IMR-90 (cell line): ENCODE data around the gene ORM1. TPM values are rescaled to one million over a fixed set of nuclear protein-coding genes. Genes with fewer than 3 reads are reported as not detected.

ENCODE experiments used
- ATAC-seq: fragments of 200-7000 bp; cut with Tn5 transposase; 2 replicates; pipeline ENCODE4 v1.9.1; 2020; ENCODE audit warnings: low read depth, mild to moderate bottlenecking, moderate library complexity
- BruUV-seq: library from RNA; stranded (reverse); fragments of 400-500 nt; replicated peaks from 2 replicates; lab custom pipeline; 2021; lab: Mats Ljungman, UMichigan
- CTCF ChIA-PET: fragments of 300-600 bp; formaldehyde crosslinking; extraction: SDS; loops from one replicate; lab custom pipeline; 2021; ENCODE audit warnings: antibody characterized with exemption; lab: Yijun Ruan, JAX
- POLR2A ChIA-PET: fragments of 300-600 bp; sonication (Branson Sonifier 250); formaldehyde crosslinking; loops from one replicate; lab custom pipeline; 2022; ENCODE audit warnings: antibody characterized with exemption; ENCODE audit not compliant: unreplicated experiment; lab: Charles Lee
- DNase-seq: peaks from one replicate; pipeline ENCODE4 v3.0.0; 2013
- H2AFZ ChIP-seq: replicated peaks from 2 replicates; pipeline ENCODE3; 2013; ENCODE audit warnings: low read length, mild to moderate bottlenecking; ENCODE audit not compliant: poor library complexity
- H2AK5ac ChIP-seq: 2 replicates; pipeline ENCODE4 v1.6.1; 2013; ENCODE audit warnings: low read depth, low read length, inconsistent platforms
- H2AK9ac ChIP-seq: replicated peaks from 2 replicates; pipeline ENCODE3; 2013; ENCODE audit warnings: mild to moderate bottlenecking, low read depth, low read length, moderate library complexity; ENCODE audit not compliant: poor library complexity
- H2BK120ac ChIP-seq: 2 replicates; pipeline ENCODE4 v1.6.1; 2013; ENCODE audit warnings: low read depth, low read length, inconsistent platforms
- H2BK15ac ChIP-seq: 3 replicates; pipeline ENCODE4 v1.6.1; 2013; ENCODE audit warnings: low read depth, low read length, inconsistent platforms
- H2BK20ac ChIP-seq: 2 replicates; pipeline ENCODE4 v1.6.1; 2013; ENCODE audit warnings: low read depth, mild to moderate bottlenecking, inconsistent platforms, low read length, moderate library complexity
- H2BK5ac ChIP-seq: 2 replicates; pipeline ENCODE4 v1.6.1; 2013; ENCODE audit warnings: mild to moderate bottlenecking, low read depth, low read length, inconsistent platforms; ENCODE audit not compliant: poor library complexity, severe bottlenecking
- H3K14ac ChIP-seq: replicated peaks from 2 replicates; pipeline ENCODE4 v1.6.1; 2013; ENCODE audit warnings: low read depth, low read length, inconsistent platforms
- H3K18ac ChIP-seq: 2 replicates; pipeline ENCODE4 v1.6.1; 2013; ENCODE audit warnings: low read depth, low read length, control low read depth
- H3K23ac ChIP-seq: 2 replicates; pipeline ENCODE4 v1.6.1; 2013; ENCODE audit warnings: low read depth, low read length, inconsistent platforms
- H3K27ac ChIP-seq: 2 replicates; pipeline ENCODE4 v1.5.1; 2013; ENCODE audit warnings: mild to moderate bottlenecking, control low read depth, low read length; ENCODE audit not compliant: insufficient read depth
- H3K27me3 ChIP-seq: 2 replicates; pipeline ENCODE4 v1.6.1; 2013; ENCODE audit warnings: low read length; ENCODE audit not compliant: control insufficient read depth, insufficient read depth
- H3K36me3 ChIP-seq: 2 replicates; pipeline ENCODE4 v1.6.1; 2013; ENCODE audit warnings: low read length, mixed read lengths; ENCODE audit not compliant: control insufficient read depth, insufficient read depth
- H3K4ac ChIP-seq: 2 replicates; pipeline ENCODE4 v1.6.1; 2013; ENCODE audit warnings: low read depth, low read length, inconsistent platforms
- H3K4me1 ChIP-seq: 2 replicates; pipeline ENCODE4 v1.6.1; 2013; ENCODE audit warnings: low read length, mixed read lengths; ENCODE audit not compliant: control insufficient read depth, insufficient read depth
- H3K4me2 ChIP-seq: 2 replicates; pipeline ENCODE4 v1.6.1; 2013; ENCODE audit warnings: low read depth, mild to moderate bottlenecking, control low read depth, low read length, moderate library complexity
- H3K4me3 ChIP-seq: 2 replicates; pipeline ENCODE4 v1.5.1; 2013; ENCODE audit warnings: low read depth, mild to moderate bottlenecking, control low read depth, low read length, moderate library complexity; ENCODE audit not compliant: insufficient read depth
- H3K56ac ChIP-seq: 2 replicates; pipeline ENCODE4 v1.6.1; 2013; ENCODE audit warnings: low read length, inconsistent platforms; ENCODE audit not compliant: insufficient read depth; ENCODE audit errors: extremely low read depth
- H3K79me1 ChIP-seq, 2 experiments: 2 replicates each; pipeline ENCODE4 v1.6.1; 2013; ENCODE audit warnings: low read length in 2 of 2, inconsistent platforms in 1 of 2, low read depth in 1 of 2
- H3K9ac ChIP-seq: 2 replicates; pipeline ENCODE4 v1.6.1; 2013; ENCODE audit warnings: low read depth, low read length, control low read depth
- H3K9me1 ChIP-seq: 2 replicates; pipeline ENCODE4 v1.6.1; 2013; ENCODE audit warnings: low read length, inconsistent platforms; ENCODE audit not compliant: insufficient read depth
- H3K9me3 ChIP-seq: 2 replicates; pipeline ENCODE4 v1.6.1; 2013; ENCODE audit warnings: low read length; ENCODE audit not compliant: control insufficient read depth, insufficient read depth
- H4K20me1 ChIP-seq: 2 replicates; pipeline ENCODE4 v1.6.1; 2013; ENCODE audit warnings: low read length, inconsistent platforms; ENCODE audit not compliant: insufficient read depth
- H4K5ac ChIP-seq: 2 replicates; pipeline ENCODE4 v1.6.1; 2013; ENCODE audit warnings: mild to moderate bottlenecking, low read depth, low read length, control low read depth
- H4K8ac ChIP-seq, 2 experiments: 2 replicates each; pipeline ENCODE4 v1.6.1; 2013; ENCODE audit warnings: low read depth in 2 of 2, low read length in 2 of 2, control low read depth in 1 of 2, inconsistent platforms in 1 of 2
- H4K91ac ChIP-seq: 2 replicates; pipeline ENCODE4 v1.6.1; 2013; ENCODE audit warnings: low read depth, low read length, inconsistent platforms; ENCODE audit not compliant: insufficient read depth
- BHLHE40 ChIP-seq: fragments of 150-350 bp; IDR thresholded peaks from 2 replicates; pipeline ENCODE4 v1.6.1; 2016; ENCODE audit warnings: mild to moderate bottlenecking, low read depth, low read length
- CEBPB ChIP-seq: IDR thresholded peaks from 2 replicates; pipeline ENCODE4 v1.6.1; 2012; ENCODE audit warnings: low read depth, low read length, improper control_type of control experiment
- CHD1 ChIP-seq: IDR thresholded peaks from 2 replicates; pipeline ENCODE4 v1.6.1; 2012; ENCODE audit warnings: low read depth, low read length, improper control_type of control experiment
- CTCF ChIP-seq: conservative IDR thresholded peaks from 2 replicates; pipeline ENCODE4 v1.5.1; 2012; ENCODE audit warnings: mild to moderate bottlenecking, low read depth, low read length, improper control_type of control experiment
- ELK1 ChIP-seq: fragments of 150-350 bp; IDR thresholded peaks from 2 replicates; pipeline ENCODE4 v1.6.1; 2016; ENCODE audit warnings: low read depth, mild to moderate bottlenecking, low read length, moderate library complexity, borderline replicate concordance
- FOS ChIP-seq: fragments of 150-350 bp; IDR thresholded peaks from 2 replicates; pipeline ENCODE4 v1.6.1; 2016; ENCODE audit warnings: low read depth, low read length
- MAFK ChIP-seq: IDR thresholded peaks from 2 replicates; pipeline ENCODE4 v1.6.1; 2012; ENCODE audit warnings: low read depth, low read length, improper control_type of control experiment
- MAZ ChIP-seq: IDR thresholded peaks from 2 replicates; pipeline ENCODE4 v1.6.1; 2012; ENCODE audit warnings: low read depth, mild to moderate bottlenecking, low read length, improper control_type of control experiment, moderate library complexity, borderline replicate concordance
- NFE2L2 ChIP-seq: fragments of 150-350 bp; IDR thresholded peaks from 2 replicates; pipeline ENCODE4 v1.6.1; 2016; ENCODE audit warnings: low read depth, mild to moderate bottlenecking, low read length
- POLR2A ChIP-seq: IDR thresholded peaks from 2 replicates; pipeline ENCODE4 v1.6.1; 2012; ENCODE audit warnings: mild to moderate bottlenecking, low read depth, low read length
- RAD21 ChIP-seq: IDR thresholded peaks from 2 replicates; pipeline ENCODE4 v1.6.1; 2012; ENCODE audit warnings: low read length, improper control_type of control experiment
- RCOR1 ChIP-seq: IDR thresholded peaks from 2 replicates; pipeline ENCODE4 v1.6.1; 2012; ENCODE audit warnings: mild to moderate bottlenecking, low read length, improper control_type of control experiment; ENCODE audit not compliant: insufficient replicate concordance
- RFX5 ChIP-seq: IDR thresholded peaks from 2 replicates; pipeline ENCODE4 v1.8.0; 2012; ENCODE audit warnings: low read depth, mild to moderate bottlenecking, low read length, moderate library complexity
- SMC3 ChIP-seq: fragments of 150-350 bp; IDR thresholded peaks from 2 replicates; pipeline ENCODE4 v1.6.1; 2016; ENCODE audit warnings: low read depth, mild to moderate bottlenecking, antibody characterized with exemption, low read length, moderate library complexity
- USF2 ChIP-seq: fragments of 150-350 bp; IDR thresholded peaks from 2 replicates; pipeline ENCODE4 v1.6.1; 2017; ENCODE audit warnings: mild to moderate bottlenecking, antibody characterized with exemption, low read length, low read depth
- WGBS, 2 experiments: methylation state at CpG; one replicate each; pipeline versions ENCODE4 v1.1.5 to v1.1.7; 2013; ENCODE audit warnings: missing lambda C conversion rate in 2 of 2; ENCODE audit not compliant: insufficient read length in 1 of 2; ENCODE audit errors: extremely low coverage in 2 of 2; 5-methylcytosine and 5-hydroxymethylcytosine counted together
- dilution Hi-C: fragments of 300-500 bp; cut with HindIII; formaldehyde crosslinking; loops from one replicate; pipeline ENCODE4 v1.14.3; 2018; ENCODE audit warnings: low sequenced_read_pairs; ENCODE audit not compliant: unreplicated experiment
- in situ Hi-C: fragments of 300-500 bp; cut with MboI; formaldehyde crosslinking; loops from 3 replicates; pipeline ENCODE4 v1.14.3; 2019; ENCODE audit warnings: low sequenced_read_pairs, inconsistent platforms, mixed read lengths
- intact Hi-C: fragments of 100-400 bp; cut with micrococcal nuclease; formaldehyde crosslinking; loops from 2 replicates; pipeline ENCODE4 v1.10.0; 2022
- polyA plus RNA-seq, 3 experiments: library from polyadenylated mRNA; depleted of rRNA; stranded (reverse); fragments of >200 nt; gene quantifications; 2 replicates each; pipeline ENCODE4 v1.2.3, GENCODE V29; 2012; ENCODE audit warnings: low replicate concordance in 1 of 3
- total RNA-seq: library from RNA; depleted of rRNA; stranded (reverse); fragments of >200 nt; gene quantifications from 2 replicates; pipeline ENCODE4 v1.2.3, GENCODE V29; 2012

The ORM1 gene
- total and polyA plus RNA-seq, 2 of the 4 experiments (the other 2 are of a cell fraction), result 0.18 TPM; not detected in 1

GRCh38 chr9:114314881-114315722 lies 7.8 kb upstream of the ORM1 start:
- CTCF ChIA-PET, result interaction anchor here (0.8 kb wide), 1 partner anchor 207 kb away, joined by 3 read pairs; no protein-coding TSS in a partner anchor
- Histone ChIP-seq H4K91ac (no peak overlapping the region), H4K8ac (no peak overlapping the region), H3K4me1 (peaks cover 7% of the 10 kb centered on the region), H3K4me3 (no peak overlapping the region), H3K56ac (no peak overlapping the region), H3K36me3 (peaks cover 5% of the 10 kb centered on the region), H3K4ac (peak overlapping the region; percentile 2; the same call in 1 of the 2 replicates), H3K4me2 (no peak overlapping the region), H2AK5ac (0 out of 2 replicates have a peak overlapping the region, but pooled peaks have one; percentile 7), H3K9ac (no peak overlapping the region), H2BK20ac (no peak overlapping the region), H3K9me1 (peaks cover 17% of the 10 kb centered on the region; the same call in 1 of the 2 replicates), H3K23ac (no peak overlapping the region), H3K27ac (no peak overlapping the region), H3K9me3 (no peaks in the 10 kb centered on the region), H4K20me1 (no peaks in the 10 kb centered on the region), H2BK5ac (no peak overlapping the region), H2AK9ac (peak overlapping the region; percentile 40), H3K27me3 (no peaks in the 10 kb centered on the region), H2BK120ac (no peak overlapping the region), H3K14ac (no peak overlapping the region), H3K18ac (no peak overlapping the region), H2AFZ (no peak overlapping the region), H3K79me1 (no peaks in the 10 kb centered on the region), H4K5ac (no peak overlapping the region), H2BK15ac (no peak overlapping the region)
- BruUV-seq, result no TSS peak
- intact Hi-C loops, result no loop called here
- no CpG with 5 or more reads among the region's 8 CpGs for WGBS, 2 experiments
- dilution Hi-C loops, result no loop called here
- POLR2A ChIA-PET, result no interaction called here
- ATAC-seq (no peak), DNase-seq (no peak)
- in situ Hi-C loops, result no loop called here
- no peak for TF ChIP-seq NFE2L2
- no peak for TF ChIP-seq CHD1
- no peak for TF ChIP-seq RAD21
- TF ChIP-seq CEBPB, result no peak
- no peak for TF ChIP-seq SMC3
- TF ChIP-seq RCOR1, result no peak
- no peak for TF ChIP-seq POLR2A
- no peak for TF ChIP-seq FOS
- no peak for TF ChIP-seq BHLHE40
- no peak for TF ChIP-seq MAFK
- TF ChIP-seq ELK1, result no peak
- no peak for TF ChIP-seq CTCF
- TF ChIP-seq RFX5, result no peak
- TF ChIP-seq MAZ, result no peak
- no peak for TF ChIP-seq USF2
